HG03342 (cell line): ENCODE results near the gene PMEPA1.

ENCODE experiments used
- ATAC-seq: cut with Tn5 transposase; IDR thresholded peaks from one replicate; pipeline ENCODE4 v1.9.1; 2021; ENCODE audit warnings: mild to moderate bottlenecking, moderate library complexity; ENCODE audit not compliant: unreplicated experiment

PMEPA1 gene

GRCh38 chr20:57625978-57626377 is 83.8 kb downstream of the PMEPA1 start:
- no peak for ATAC-seq

GRCh38 chr20:57625181-57625958 is 84.4 kb downstream of the PMEPA1 start:
- no peak for ATAC-seq

- no peak for ATAC-seq
Observed at GRCh38 chr20:57624124-57624523, 85.7 kb downstream of the PMEPA1 start.

GRCh38 chr20:57622579-57623381 is 87.0 kb downstream of the PMEPA1 start:
- no peak for ATAC-seq

GRCh38 chr20:57622201-57622570 is 87.6 kb downstream of the PMEPA1 start:
- no peak for ATAC-seq

- no peak for ATAC-seq
Observed at GRCh38 chr20:57621421-57622200, 88.2 kb downstream of the PMEPA1 start.

GRCh38 chr20:57620999-57621398 is 88.8 kb downstream of the PMEPA1 start:
- no peak for ATAC-seq

- ATAC-seq = peak; percentile 40
Observed at GRCh38 chr20:57620274-57620990, 89.4 kb downstream of the PMEPA1 start, which contains the start of gene ZBP1. Gene ZBP1 (minus strand): TSS chr20:57620426. CDS start chr20:57620295, 131 bp downstream.

GRCh38 chr20:57619051-57619831 is 90.6 kb downstream of the PMEPA1 start:
- peak; percentile 62 for ATAC-seq

- no peak for ATAC-seq
Observed at GRCh38 chr20:57618764-57619050, 91.1 kb downstream of the PMEPA1 start.

- ATAC-seq = no peak
Observed at GRCh38 chr20:57618091-57618763, 91.6 kb downstream of the PMEPA1 start.

GRCh38 chr20:57617079-57617795 is 92.6 kb downstream of the PMEPA1 start:
- no peak for ATAC-seq

- no peak for ATAC-seq
Observed at GRCh38 chr20:57616143-57616951, 93.5 kb downstream of the PMEPA1 start.

- no peak for ATAC-seq
Observed at GRCh38 chr20:57615445-57615811, 94.4 kb downstream of the PMEPA1 start.

- no peak for ATAC-seq
Observed at GRCh38 chr20:57614490-57615444, 95.0 kb downstream of the PMEPA1 start.

GRCh38 chr20:57613481-57613921 is 96.3 kb downstream of the PMEPA1 start:
- ATAC-seq = no peak

GRCh38 chr20:57612916-57613315 is 96.9 kb downstream of the PMEPA1 start:
- ATAC-seq = no peak
